Colonic mucosa (tissue), 4 donors: ENCODE measurements around the gene SIVA1. TPM values are rescaled to one million over a fixed set of nuclear protein-coding genes. Genes with fewer than 3 reads are reported as not detected.

ENCODE experiments used
- DNase-seq: peaks from one replicate; pipeline ENCODE4 v3.0.0-alpha.2; 2020
- H3K27ac ChIP-seq: fragments of 200-600 bp; one replicate; pipeline ENCODE4 v1.8.0; 2021
- H3K27me3 ChIP-seq: fragments of 200-600 bp; one replicate; pipeline ENCODE4 v1.8.0; 2021
- H3K36me3 ChIP-seq: fragments of 200-600 bp; one replicate; pipeline ENCODE4 v1.8.0; 2021
- H3K4me1 ChIP-seq: fragments of 200-600 bp; one replicate; pipeline ENCODE4 v1.8.0; 2021; ENCODE audit warnings: mild to moderate bottlenecking
- H3K4me3 ChIP-seq: fragments of 200-600 bp; one replicate; pipeline ENCODE4 v1.8.0; 2021
- H3K9ac ChIP-seq, 2 donors: one replicate each; pipeline ENCODE4 v1.7.0; 2013; ENCODE audit warnings: control low read depth in 2 of 2, low read depth in 2 of 2, low read length in 2 of 2
- H3K9me3 ChIP-seq: fragments of 200-600 bp; one replicate; pipeline ENCODE4 v1.8.0; 2021
- CTCF ChIP-seq: fragments of 200-600 bp; IDR thresholded peaks from one replicate; pipeline ENCODE4 v1.8.0; 2022; ENCODE audit warnings: antibody characterized with exemption, mild to moderate bottlenecking
- intact Hi-C: fragments of 100-400 bp; cut with DNase I; formaldehyde crosslinking; loops from one replicate; pipeline ENCODE4 v1.14.1; 2022
- total RNA-seq, 2 donors: library from RNA; stranded (reverse); fragmentation: NEBNext Ultra II Directional in 1 of 2; extraction: Animal tissue kit (Norgen Biotek cat#: 25700) in 1 of 2; gene quantifications; one replicate each; pipeline ENCODE4 v1.2.1, GENCODE V29; 2021
- donor health status: healthy.
- donor health status: DM: no; HTN: no; CAD: no.
- donor health status: DM: no; HTN: no; CAD: no.

Gene SIVA1
- total RNA-seq, 2 donors from 2014 or later: 58.8 to 153 TPM

GRCh38 chr14:104729835-104730181 lies 23.1 kb upstream of the SIVA1 start:
- intact Hi-C loops: no loop called here
- no peaks in the 10 kb centered on the region for H3K9me3 ChIP-seq
- no peak for TF ChIP-seq CTCF
- no peak for DNase-seq
- no peak overlapping the region for H3K27ac ChIP-seq
- H3K36me3 ChIP-seq: no peaks in the 10 kb centered on the region
- H3K27me3 ChIP-seq: no peaks in the 10 kb centered on the region
- no peak overlapping the region for H3K9ac ChIP-seq
- H3K4me3 ChIP-seq: no peak overlapping the region
- peaks cover 6% of the 10 kb centered on the region for H3K4me1 ChIP-seq

- Histone ChIP-seq H3K27ac (no peak overlapping the region), H3K27me3 (no peaks in the 10 kb centered on the region), H3K4me1 (peaks cover 6% of the 10 kb centered on the region), H3K36me3 (no peaks in the 10 kb centered on the region), H3K4me3 (no peak overlapping the region), H3K9ac (no peak overlapping the region), H3K9me3 (no peaks in the 10 kb centered on the region)
- TF ChIP-seq CTCF: no peak
- intact Hi-C loops: no loop called here
- DNase-seq: no peak
These were observed 22.5 kb upstream of the SIVA1 start for GRCh38 chr14:104730487-104730886.

GRCh38 chr14:104731320-104732294 lies 21.3 kb upstream of the SIVA1 start:
- peaks cover 6% of the 10 kb centered on the region for H3K4me1 ChIP-seq
- H3K9ac ChIP-seq: peak overlapping the region in 1 of 2 donors; percentile 15
- no peaks in the 10 kb centered on the region for H3K9me3 ChIP-seq
- H3K36me3 ChIP-seq: no peaks in the 10 kb centered on the region
- H3K27me3 ChIP-seq: no peaks in the 10 kb centered on the region
- DNase-seq: no peak
- peak; percentile 15 for TF ChIP-seq CTCF
- no peak overlapping the region for H3K27ac ChIP-seq
- intact Hi-C loops: no loop called here
- H3K4me3 ChIP-seq: no peak overlapping the region

- Histone ChIP-seq H3K4me3 (no peak overlapping the region), H3K27me3 (no peaks in the 10 kb centered on the region), H3K27ac (no peak overlapping the region), H3K36me3 (no peaks in the 10 kb centered on the region), H3K9ac (peak overlapping the region in 1 of 2 donors; percentile 71), H3K4me1 (peaks cover 6% of the 10 kb centered on the region), H3K9me3 (no peaks in the 10 kb centered on the region)
- DNase-seq: peak; percentile 93
- no peak for TF ChIP-seq CTCF
- intact Hi-C loops: no loop called here
These were observed 20.6 kb upstream of the SIVA1 start for GRCh38 chr14:104732355-104732804.

- H3K4me3 ChIP-seq: no peak overlapping the region
- peak; percentile 87 for DNase-seq
- H3K4me1 ChIP-seq: peaks cover 6% of the 10 kb centered on the region
- no peaks in the 10 kb centered on the region for H3K36me3 ChIP-seq
- intact Hi-C loops: no loop called here
- H3K9me3 ChIP-seq: no peaks in the 10 kb centered on the region
- no peak for TF ChIP-seq CTCF
- H3K9ac ChIP-seq: peak overlapping the region; percentile 49 to 71
- H3K27me3 ChIP-seq: no peaks in the 10 kb centered on the region
- H3K27ac ChIP-seq: peak overlapping the region; percentile 32
These were observed 19.8 kb upstream of the SIVA1 start for GRCh38 chr14:104732931-104733681.
